ENCODE measurements around the gene ACAA2. TPM values are rescaled to one million over a fixed set of nuclear protein-coding genes. Genes with fewer than 3 reads are reported as not detected.

The ACAA2 gene
- total RNA-seq, 1 donor from 2014 or later, result 100 TPM

GRCh38 chr18:49817947-49818346 is 4.6 kb upstream of the ACAA2 start:
- H3K36me3 Mint-ChIP-seq (ENCODE audit: insufficient read depth), result peaks cover 7% of the 10 kb centered on the region
- peak overlapping the region; percentile 22 for H3K27ac Mint-ChIP-seq
- no peak for DNase-seq (ENCODE audit: low spot score, unreplicated experiment)
- H3K4me3 Mint-ChIP-seq (ENCODE audit: low read depth), result no peak overlapping the region
- H3K9me3 Mint-ChIP-seq (ENCODE audit: low read depth), result no peaks in the 10 kb centered on the region
- H3K27me3 Mint-ChIP-seq, result no peaks in the 10 kb centered on the region
- peaks cover 7% of the 10 kb centered on the region for H3K4me1 Mint-ChIP-seq (ENCODE audit: low read depth)
- TF ChIP-seq CTCF (IDR thresholded peaks at IDR 0.05; ENCODE audit: unreplicated experiment), result no peak

- no peak overlapping the region for H3K4me3 Mint-ChIP-seq (ENCODE audit: low read depth)
These were observed 2.6 kb upstream of the ACAA2 start for GRCh38 chr18:49815927-49816326.

GRCh38 chr18:49814147-49814499 is 790 bp upstream of the ACAA2 start:
- Mint-ChIP-seq H3K27ac (peak overlapping the region; percentile 98), H3K9me3 (ENCODE audit: low read depth) (peaks cover 12% of the 10 kb centered on the region), H3K4me3 (ENCODE audit: low read depth) (peak overlapping the region; percentile 87), H3K27me3 (no peaks in the 10 kb centered on the region), H3K4me1 (ENCODE audit: low read depth) (peaks cover 25% of the 10 kb centered on the region), H3K36me3 (ENCODE audit: insufficient read depth) (peaks cover 15% of the 10 kb centered on the region)
- DNase-seq (ENCODE audit: low spot score, unreplicated experiment), result no peak
- TF ChIP-seq CTCF (IDR thresholded peaks at IDR 0.05; ENCODE audit: unreplicated experiment), result no peak

More at GRCh38 chr18:49815927-49816326, 2.6 kb upstream of the ACAA2 start:
- no peaks in the 10 kb centered on the region for H3K9me3 Mint-ChIP-seq (ENCODE audit: low read depth)
- DNase-seq (ENCODE audit: low spot score, unreplicated experiment), result no peak
- no peaks in the 10 kb centered on the region for H3K27me3 Mint-ChIP-seq
- peaks cover 24% of the 10 kb centered on the region for H3K4me1 Mint-ChIP-seq (ENCODE audit: low read depth)
- H3K36me3 Mint-ChIP-seq (ENCODE audit: insufficient read depth), result peaks cover 4% of the 10 kb centered on the region
- no peak for TF ChIP-seq CTCF (IDR thresholded peaks at IDR 0.05; ENCODE audit: unreplicated experiment)
- H3K27ac Mint-ChIP-seq, result no peak overlapping the region

- Mint-ChIP-seq H3K36me3 (ENCODE audit: insufficient read depth) (peaks cover 24% of the 10 kb centered on the region), H3K9me3 (ENCODE audit: low read depth) (peaks cover 18% of the 10 kb centered on the region), H3K4me1 (ENCODE audit: low read depth) (peaks cover 25% of the 10 kb centered on the region), H3K4me3 (ENCODE audit: low read depth) (peak overlapping the region; percentile 87), H3K27me3 (no peaks in the 10 kb centered on the region), H3K27ac (peak overlapping the region; percentile 98)
- DNase-seq (ENCODE audit: low spot score, unreplicated experiment), result peak; percentile 24
- no peak for TF ChIP-seq CTCF (IDR thresholded peaks at IDR 0.05; ENCODE audit: unreplicated experiment)
These were observed 339 bp downstream of the ACAA2 start for GRCh38 chr18:49813069-49813318.

- DNase-seq (ENCODE audit: low spot score, unreplicated experiment), result no peak
These were observed 856 bp downstream of the ACAA2 start for GRCh38 chr18:49812286-49813068.

More at GRCh38 chr18:49812286-49813068, 856 bp downstream of the ACAA2 start:
- Mint-ChIP-seq H3K27me3 (no peaks in the 10 kb centered on the region), H3K27ac (peak overlapping the region; percentile 98), H3K4me1 (ENCODE audit: low read depth) (peaks cover 23% of the 10 kb centered on the region), H3K9me3 (ENCODE audit: low read depth) (peaks cover 18% of the 10 kb centered on the region), H3K4me3 (ENCODE audit: low read depth) (peak overlapping the region; percentile 87), H3K36me3 (ENCODE audit: insufficient read depth) (peaks cover 26% of the 10 kb centered on the region)
- no peak for TF ChIP-seq CTCF (IDR thresholded peaks at IDR 0.05; ENCODE audit: unreplicated experiment)

Measured in progenitor cell of endocrine pancreas (in vitro differentiated cells).